ENCODE results near the gene GXYLT2.
A peak's percentile ranks its signal among the peaks of the same experiment; 100 is the strongest.

The GXYLT2 gene

DNA sequence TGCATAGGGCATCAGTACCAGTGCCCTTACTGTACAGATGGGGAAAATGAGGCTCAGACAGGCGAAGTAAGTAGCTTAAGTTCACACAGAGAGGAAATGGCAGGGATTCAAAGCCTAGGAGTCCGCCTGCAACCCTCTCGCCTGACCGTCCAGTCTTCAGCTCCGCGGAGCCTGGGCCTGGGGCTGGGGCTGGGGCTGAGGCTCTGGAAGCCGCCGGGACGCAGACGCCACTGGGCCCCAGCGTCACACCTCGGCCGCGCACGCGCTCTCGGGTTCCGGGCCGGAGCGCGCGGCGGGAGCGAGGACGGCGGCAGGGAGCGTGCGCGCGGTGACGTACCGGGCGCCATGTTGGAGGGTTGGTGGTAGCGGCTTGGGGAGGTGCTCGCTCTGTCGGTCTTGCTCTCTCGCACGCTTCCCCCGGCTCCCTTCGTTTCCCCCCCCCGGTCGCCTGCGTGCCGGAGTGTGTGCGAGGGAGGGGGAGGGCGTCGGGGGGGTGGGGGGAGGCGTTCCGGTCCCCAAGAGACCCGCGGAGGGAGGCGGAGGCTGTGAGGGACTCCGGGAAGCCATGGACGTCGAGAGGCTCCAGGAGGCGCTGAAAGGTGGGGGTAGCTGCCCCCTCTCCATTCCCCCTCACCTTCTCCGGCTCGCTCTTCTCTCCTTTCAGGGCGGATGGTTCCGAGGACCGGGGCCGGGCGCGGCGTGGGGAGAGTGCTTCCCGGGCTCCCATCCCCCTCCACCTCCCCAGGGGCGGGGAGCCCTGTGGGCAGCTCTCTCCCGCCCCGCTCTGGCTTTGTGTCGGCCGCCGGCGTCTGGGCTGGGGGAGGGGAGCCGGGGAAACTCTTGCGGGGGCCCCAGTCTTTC is 108.9 kb downstream of the GXYLT2 start, which contains the start of gene PPP4R2 (continued):
- TF ChIP-seq, protein P1, sequence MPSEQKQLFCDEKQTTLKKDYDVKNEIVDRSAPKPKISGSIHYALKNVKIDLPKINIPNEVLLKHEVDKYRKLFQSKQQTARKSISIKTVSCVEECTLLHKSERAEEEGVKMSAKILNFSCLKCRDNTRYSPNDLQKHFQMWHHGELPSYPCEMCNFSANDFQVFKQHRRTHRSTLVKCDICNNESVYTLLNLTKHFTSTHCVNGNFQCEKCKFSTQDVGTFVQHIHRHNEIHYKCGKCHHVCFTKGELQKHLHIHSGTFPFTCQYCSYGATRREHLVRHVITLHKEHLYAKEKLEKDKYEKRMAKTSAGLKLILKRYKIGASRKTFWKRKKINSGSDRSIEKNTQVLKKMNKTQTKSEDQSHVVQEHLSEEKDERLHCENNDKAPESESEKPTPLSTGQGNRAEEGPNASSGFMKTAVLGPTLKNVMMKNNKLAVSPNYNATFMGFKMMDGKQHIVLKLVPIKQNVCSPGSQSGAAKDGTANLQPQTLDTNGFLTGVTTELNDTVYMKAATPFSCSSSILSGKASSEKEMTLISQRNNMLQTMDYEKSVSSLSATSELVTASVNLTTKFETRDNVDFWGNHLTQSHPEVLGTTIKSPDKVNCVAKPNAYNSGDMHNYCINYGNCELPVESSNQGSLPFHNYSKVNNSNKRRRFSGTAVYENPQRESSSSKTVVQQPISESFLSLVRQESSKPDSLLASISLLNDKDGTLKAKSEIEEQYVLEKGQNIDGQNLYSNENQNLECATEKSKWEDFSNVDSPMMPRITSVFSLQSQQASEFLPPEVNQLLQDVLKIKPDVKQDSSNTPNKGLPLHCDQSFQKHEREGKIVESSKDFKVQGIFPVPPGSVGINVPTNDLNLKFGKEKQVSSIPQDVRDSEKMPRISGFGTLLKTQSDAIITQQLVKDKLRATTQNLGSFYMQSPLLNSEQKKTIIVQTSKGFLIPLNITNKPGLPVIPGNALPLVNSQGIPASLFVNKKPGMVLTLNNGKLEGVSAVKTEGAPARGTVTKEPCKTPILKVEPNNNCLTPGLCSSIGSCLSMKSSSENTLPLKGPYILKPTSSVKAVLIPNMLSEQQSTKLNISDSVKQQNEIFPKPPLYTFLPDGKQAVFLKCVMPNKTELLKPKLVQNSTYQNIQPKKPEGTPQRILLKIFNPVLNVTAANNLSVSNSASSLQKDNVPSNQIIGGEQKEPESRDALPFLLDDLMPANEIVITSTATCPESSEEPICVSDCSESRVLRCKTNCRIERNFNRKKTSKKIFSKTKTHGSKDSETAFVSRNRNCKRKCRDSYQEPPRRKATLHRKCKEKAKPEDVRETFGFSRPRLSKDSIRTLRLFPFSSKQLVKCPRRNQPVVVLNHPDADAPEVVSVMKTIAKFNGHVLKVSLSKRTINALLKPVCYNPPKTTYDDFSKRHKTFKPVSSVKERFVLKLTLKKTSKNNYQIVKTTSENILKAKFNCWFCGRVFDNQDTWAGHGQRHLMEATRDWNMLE (tag by site-specific recombination; conservative IDR thresholded peaks at IDR 0.05; ENCODE audit: low read depth): no peak
- TF ChIP-seq, protein P2, sequence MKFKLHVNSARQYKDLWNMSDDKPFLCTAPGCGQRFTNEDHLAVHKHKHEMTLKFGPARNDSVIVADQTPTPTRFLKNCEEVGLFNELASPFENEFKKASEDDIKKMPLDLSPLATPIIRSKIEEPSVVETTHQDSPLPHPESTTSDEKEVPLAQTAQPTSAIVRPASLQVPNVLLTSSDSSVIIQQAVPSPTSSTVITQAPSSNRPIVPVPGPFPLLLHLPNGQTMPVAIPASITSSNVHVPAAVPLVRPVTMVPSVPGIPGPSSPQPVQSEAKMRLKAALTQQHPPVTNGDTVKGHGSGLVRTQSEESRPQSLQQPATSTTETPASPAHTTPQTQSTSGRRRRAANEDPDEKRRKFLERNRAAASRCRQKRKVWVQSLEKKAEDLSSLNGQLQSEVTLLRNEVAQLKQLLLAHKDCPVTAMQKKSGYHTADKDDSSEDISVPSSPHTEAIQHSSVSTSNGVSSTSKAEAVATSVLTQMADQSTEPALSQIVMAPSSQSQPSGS (tag by site-specific recombination; IDR thresholded peaks at IDR 0.05; ENCODE audit: low read depth): no peak
- TF ChIP-seq KLF1 (tag by site-specific recombination; IDR thresholded peaks at IDR 0.05) (peak; percentile 38; the same call in 1 of the 2 replicates), WT1 (tag by site-specific recombination; IDR thresholded peaks at IDR 0.05) (peak; percentile 32; the same call in 1 of the 2 replicates), ZNF394 (tag by site-specific recombination; IDR thresholded peaks at IDR 0.05; ENCODE audit: borderline replicate concordance) (peak; percentile 45; the same call in 1 of the 2 replicates), ZNF544 (tag by site-specific recombination; IDR thresholded peaks at IDR 0.05) (no peak), ZNF433 (tag by site-specific recombination; IDR thresholded peaks at IDR 0.05; ENCODE audit: low read depth) (no peak), ZFHX2 (tag by site-specific recombination; conservative IDR thresholded peaks at IDR 0.05) (peak; percentile 78), ZBTB20 (tag by site-specific recombination; IDR thresholded peaks at IDR 0.05) (peak; percentile 59; the same call in 1 of the 2 replicates), ZNF423 (tag by site-specific recombination; IDR thresholded peaks at IDR 0.05) (peak; percentile 43; the same call in 1 of the 2 replicates), EGR2 (tag by site-specific recombination; IDR thresholded peaks at IDR 0.05; ENCODE audit: low read depth) (peak; percentile 79), ZNF311 (tag by site-specific recombination; IDR thresholded peaks at IDR 0.05; ENCODE audit: borderline replicate concordance) (no peak), ZNF707 (tag by site-specific recombination; IDR thresholded peaks at IDR 0.05) (no peak), ZNF341 (tag by site-specific recombination; IDR thresholded peaks at IDR 0.05; ENCODE audit: low read depth) (peak; percentile 77), SCRT1 (tag by site-specific recombination; IDR thresholded peaks at IDR 0.05; ENCODE audit: borderline replicate concordance) (no peak), ZSCAN30 (tag by site-specific recombination; IDR thresholded peaks at IDR 0.05) (no peak), GLIS2 (tag by site-specific recombination; IDR thresholded peaks at IDR 0.05) (peak; percentile 82), ZNF48 (tag by site-specific recombination; IDR thresholded peaks at IDR 0.05) (no peak), ZNF776 (tag by site-specific recombination; IDR thresholded peaks at IDR 0.05; ENCODE audit: borderline replicate concordance) (no peak), ZNF521 (tag by site-specific recombination; IDR thresholded peaks at IDR 0.05) (no peak), ZNF132 (tag by site-specific recombination; IDR thresholded peaks at IDR 0.05; ENCODE audit: borderline replicate concordance) (no peak), YY1 (tag by site-specific recombination; IDR thresholded peaks at IDR 0.05) (peak; percentile 51; the same call in 1 of the 2 replicates)
- TF ChIP-seq, protein P3, sequence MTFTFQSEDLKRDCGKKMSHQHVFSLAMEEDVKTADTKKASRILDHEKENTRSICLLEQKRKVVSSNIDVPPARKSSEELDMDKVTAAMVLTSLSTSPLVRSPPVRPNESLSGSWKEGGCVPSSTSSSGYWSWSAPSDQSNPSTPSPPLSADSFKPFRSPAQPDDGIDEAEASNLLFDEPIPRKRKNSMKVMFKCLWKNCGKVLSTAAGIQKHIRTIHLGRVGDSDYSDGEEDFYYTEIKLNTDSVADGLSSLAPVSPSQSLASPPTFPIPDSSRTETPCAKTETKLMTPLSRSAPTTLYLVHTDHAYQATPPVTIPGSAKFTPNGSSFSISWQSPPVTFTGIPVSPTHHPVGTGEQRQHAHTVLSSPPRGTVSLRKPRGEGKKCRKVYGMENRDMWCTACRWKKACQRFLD (tag by site-specific recombination; IDR thresholded peaks at IDR 0.05): no peak
- TF ChIP-seq, protein P4, sequence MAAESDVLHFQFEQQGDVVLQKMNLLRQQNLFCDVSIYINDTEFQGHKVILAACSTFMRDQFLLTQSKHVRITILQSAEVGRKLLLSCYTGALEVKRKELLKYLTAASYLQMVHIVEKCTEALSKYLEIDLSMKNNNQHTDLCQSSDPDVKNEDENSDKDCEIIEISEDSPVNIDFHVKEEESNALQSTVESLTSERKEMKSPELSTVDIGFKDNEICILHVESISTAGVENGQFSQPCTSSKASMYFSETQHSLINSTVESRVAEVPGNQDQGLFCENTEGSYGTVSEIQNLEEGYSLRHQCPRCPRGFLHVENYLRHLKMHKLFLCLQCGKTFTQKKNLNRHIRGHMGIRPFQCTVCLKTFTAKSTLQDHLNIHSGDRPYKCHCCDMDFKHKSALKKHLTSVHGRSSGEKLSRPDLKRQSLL (tag by site-specific recombination; IDR thresholded peaks at IDR 0.05): no peak
- TF ChIP-seq, protein P5, sequence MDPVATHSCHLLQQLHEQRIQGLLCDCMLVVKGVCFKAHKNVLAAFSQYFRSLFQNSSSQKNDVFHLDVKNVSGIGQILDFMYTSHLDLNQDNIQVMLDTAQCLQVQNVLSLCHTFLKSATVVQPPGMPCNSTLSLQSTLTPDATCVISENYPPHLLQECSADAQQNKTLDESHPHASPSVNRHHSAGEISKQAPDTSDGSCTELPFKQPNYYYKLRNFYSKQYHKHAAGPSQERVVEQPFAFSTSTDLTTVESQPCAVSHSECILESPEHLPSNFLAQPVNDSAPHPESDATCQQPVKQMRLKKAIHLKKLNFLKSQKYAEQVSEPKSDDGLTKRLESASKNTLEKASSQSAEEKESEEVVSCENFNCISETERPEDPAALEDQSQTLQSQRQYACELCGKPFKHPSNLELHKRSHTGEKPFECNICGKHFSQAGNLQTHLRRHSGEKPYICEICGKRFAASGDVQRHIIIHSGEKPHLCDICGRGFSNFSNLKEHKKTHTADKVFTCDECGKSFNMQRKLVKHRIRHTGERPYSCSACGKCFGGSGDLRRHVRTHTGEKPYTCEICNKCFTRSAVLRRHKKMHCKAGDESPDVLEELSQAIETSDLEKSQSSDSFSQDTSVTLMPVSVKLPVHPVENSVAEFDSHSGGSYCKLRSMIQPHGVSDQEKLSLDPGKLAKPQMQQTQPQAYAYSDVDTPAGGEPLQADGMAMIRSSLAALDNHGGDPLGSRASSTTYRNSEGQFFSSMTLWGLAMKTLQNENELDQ (tag by site-specific recombination; IDR thresholded peaks at IDR 0.05; ENCODE audit: low read depth): no peak
- TF ChIP-seq, protein P6, sequence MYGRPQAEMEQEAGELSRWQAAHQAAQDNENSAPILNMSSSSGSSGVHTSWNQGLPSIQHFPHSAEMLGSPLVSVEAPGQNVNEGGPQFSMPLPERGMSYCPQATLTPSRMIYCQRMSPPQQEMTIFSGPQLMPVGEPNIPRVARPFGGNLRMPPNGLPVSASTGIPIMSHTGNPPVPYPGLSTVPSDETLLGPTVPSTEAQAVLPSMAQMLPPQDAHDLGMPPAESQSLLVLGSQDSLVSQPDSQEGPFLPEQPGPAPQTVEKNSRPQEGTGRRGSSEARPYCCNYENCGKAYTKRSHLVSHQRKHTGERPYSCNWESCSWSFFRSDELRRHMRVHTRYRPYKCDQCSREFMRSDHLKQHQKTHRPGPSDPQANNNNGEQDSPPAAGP (tag by site-specific recombination; IDR thresholded peaks at IDR 0.05): no peak; the same call in 1 of the 2 replicates

Data from HEK293 (cell line).